Glomerular visceral epithelial cell (primary cell): ENCODE results near the gene TIMP1.

Experiments used
- DNase-seq: peaks from one replicate; pipeline ENCODE4 v3.0.0-alpha.2; 2016; ENCODE audit errors: extremely low spot score

The TIMP1 gene

GRCh38 chrX:47581731-47582647 lies at the start of gene TIMP1:
TIMP1 (plus strand) TSS chrX:47582436; CDS start chrX:47583416, 980 bp downstream.
- peak; percentile 87 for DNase-seq

- DNase-seq: no peak
These were observed 42.4 kb upstream of the TIMP1 start for GRCh38 chrX:47539860-47540259.

- DNase-seq: peak; percentile 85
These were observed 41.3 kb upstream of the TIMP1 start for GRCh38 chrX:47540754-47541538.

- no peak for DNase-seq
These were observed 38.7 kb upstream of the TIMP1 start for GRCh38 chrX:47543496-47543895.

- peak; percentile 89 for DNase-seq
These were observed 26.1 kb upstream of the TIMP1 start for GRCh38 chrX:47556045-47556623.

GRCh38 chrX:47558436-47558835 lies 23.8 kb upstream of the TIMP1 start:
- DNase-seq: no peak

GRCh38 chrX:47560179-47560933 lies 21.9 kb upstream of the TIMP1 start:
- no peak for DNase-seq

DNA sequence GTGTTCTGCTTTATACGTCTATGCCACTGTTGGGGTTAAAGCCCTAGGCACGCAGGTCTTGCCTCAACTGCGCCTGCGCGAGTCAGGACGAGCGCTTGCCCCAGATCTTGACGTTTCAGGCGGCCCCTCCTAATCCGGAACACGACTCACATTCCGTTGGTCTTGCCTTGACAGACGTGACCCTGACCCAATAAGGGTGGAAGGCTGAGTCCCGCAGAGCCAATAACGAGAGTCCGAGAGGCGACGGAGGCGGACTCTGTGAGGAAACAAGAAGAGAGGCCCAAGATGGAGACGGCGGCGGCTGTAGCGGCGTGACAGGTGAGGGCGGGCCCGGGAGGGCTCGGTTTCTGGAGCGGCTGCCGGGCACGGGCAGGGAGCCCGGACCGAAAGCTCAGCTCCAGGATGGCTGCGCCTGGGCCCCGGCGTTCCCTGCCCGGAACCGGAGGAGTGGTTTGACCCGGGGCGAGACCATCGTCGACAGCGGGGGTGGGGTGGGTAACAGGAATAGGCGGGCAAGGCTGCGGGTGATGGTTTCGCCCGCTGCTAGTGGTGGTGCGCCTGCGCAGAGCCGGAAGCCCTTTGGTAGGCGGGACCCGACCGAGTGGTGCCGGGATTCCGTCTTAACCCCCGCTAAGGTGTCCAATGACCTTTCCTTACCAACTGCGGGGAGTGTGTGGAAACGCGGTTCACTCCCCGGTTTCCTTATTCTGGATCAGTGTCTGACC lies 21.1 kb upstream of the TIMP1 start, which contains the start of gene ARAF:
Gene ARAF (plus strand): TSS at position 272 of the 725 bp plus-strand sequence. CDS start 1,763 bp downstream, outside the sequence.
- peak; percentile 98 for DNase-seq

DNA sequence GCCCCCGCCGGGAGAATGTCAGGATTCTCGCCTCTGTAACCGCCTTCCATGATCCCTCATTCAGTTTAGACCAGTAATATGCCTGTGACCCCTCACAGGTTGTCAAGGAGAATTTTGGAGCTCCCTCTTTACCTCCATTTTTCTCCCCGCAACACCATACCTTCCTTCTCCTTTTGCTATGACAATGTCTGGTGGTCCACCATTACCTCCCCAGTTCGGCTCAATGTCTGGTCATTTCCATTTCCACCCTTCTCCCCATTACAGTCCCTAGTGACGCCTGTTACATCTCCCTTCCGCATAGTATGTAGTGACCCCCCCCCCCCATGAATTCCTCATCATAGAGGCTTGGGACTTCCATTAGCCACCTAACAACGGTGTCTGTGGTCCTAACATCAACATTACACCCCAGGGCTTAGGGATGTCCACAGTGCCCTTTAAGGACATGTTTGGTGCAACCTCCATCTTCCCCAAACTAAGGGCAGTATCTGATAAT lies 20.5 kb upstream of the TIMP1 start:
- DNase-seq: no peak

DNA sequence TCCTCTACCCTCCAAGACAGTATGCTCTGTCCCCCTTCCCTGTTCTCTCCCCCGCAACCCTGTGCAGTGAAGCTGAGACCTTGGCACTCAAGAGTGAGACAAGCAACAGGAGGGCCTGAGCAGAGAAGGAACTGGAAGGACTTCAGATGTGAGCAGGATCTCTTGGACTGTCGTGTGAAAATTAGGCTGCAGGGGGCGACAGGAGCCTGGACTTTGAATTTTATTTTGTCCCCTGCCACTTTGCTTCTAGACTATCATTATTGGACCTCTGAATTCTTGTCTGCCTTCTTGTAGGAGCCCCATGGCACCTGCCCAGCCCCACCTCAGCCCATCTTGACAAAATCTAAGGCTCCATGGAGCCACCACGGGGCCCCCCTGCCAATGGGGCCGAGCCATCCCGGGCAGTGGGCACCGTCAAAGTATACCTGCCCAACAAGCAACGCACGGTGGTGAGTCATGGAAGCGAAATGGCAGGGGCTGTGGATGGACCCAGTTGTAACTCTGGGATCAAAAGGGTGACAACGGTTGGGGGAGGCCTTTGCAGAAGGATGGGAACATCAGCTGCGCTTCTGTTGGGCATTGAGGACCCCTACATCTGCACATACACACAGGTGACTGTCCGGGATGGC lies 19.5 kb upstream of the TIMP1 start:
- no peak for DNase-seq

- no peak for DNase-seq
These were observed 18.4 kb upstream of the TIMP1 start for GRCh38 chrX:47563801-47564315.

DNA sequence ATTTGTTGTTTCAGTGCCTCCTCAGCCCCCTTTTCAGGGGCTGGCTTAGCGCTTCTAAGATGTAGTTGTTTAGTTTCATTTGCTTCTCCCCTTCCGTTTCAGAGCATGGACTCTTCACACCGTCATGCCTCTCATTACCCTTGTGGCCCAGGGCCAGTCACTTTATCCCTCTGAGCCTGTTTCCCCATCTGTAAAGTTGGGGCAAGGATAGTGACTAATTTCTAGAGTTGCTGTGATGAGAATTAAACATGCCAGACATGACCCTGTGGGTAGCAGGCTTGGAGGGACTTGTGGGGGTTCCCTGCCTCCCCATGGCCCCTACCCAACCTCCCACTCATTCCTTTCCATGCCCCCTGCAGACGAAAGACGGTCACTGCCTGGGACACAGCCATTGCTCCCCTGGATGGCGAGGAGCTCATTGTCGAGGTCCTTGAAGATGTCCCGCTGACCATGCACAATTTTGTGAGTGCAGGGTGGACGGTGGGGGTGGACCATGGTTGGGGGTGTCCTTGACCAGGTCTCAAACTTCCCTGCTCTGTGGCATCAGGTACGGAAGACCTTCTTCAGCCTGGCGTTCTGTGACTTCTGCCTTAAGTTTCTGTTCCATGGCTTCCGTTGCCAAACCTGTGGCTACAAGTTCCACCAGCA lies 17.7 kb upstream of the TIMP1 start:
- no peak for DNase-seq

- DNase-seq: no peak
These were observed 15.4 kb upstream of the TIMP1 start for GRCh38 chrX:47566841-47567240.

DNA sequence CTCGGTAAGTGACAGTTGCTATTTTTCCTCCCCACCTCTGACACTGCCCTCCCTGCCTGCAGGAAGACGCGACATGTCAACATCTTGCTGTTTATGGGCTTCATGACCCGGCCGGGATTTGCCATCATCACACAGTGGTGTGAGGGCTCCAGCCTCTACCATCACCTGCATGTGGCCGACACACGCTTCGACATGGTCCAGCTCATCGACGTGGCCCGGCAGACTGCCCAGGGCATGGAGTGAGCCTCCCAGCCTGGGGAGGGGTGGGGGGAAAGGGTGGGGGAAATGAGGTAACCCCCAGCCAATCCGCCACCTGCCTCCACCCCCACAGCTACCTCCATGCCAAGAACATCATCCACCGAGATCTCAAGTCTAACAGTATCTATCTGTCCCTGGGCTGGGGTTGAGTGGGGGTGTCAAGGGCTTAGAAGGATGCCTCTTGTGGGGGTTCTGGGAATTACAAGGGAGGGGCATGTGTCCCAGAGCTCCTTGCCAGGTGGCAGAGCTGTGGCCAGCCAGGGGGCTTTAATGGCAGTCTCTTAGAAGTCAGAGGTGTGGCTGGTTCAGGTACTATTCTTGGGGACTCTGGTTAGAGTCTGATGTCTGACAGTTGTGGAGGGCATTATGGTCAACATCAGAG lies 13.5 kb upstream of the TIMP1 start:
- no peak for DNase-seq

- DNase-seq: no peak
These were observed 11.4 kb upstream of the TIMP1 start for GRCh38 chrX:47570794-47571193.

DNA sequence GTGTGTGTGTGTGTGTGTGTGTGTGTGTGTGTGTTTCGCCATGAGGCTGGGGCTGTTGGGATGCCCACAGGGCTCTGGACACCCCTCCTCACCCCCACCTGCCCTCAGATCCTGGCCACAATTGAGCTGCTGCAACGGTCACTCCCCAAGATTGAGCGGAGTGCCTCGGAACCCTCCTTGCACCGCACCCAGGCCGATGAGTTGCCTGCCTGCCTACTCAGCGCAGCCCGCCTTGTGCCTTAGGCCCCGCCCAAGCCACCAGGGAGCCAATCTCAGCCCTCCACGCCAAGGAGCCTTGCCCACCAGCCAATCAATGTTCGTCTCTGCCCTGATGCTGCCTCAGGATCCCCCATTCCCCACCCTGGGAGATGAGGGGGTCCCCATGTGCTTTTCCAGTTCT lies 11.0 kb upstream of the TIMP1 start:
- DNase-seq: no peak

DNA sequence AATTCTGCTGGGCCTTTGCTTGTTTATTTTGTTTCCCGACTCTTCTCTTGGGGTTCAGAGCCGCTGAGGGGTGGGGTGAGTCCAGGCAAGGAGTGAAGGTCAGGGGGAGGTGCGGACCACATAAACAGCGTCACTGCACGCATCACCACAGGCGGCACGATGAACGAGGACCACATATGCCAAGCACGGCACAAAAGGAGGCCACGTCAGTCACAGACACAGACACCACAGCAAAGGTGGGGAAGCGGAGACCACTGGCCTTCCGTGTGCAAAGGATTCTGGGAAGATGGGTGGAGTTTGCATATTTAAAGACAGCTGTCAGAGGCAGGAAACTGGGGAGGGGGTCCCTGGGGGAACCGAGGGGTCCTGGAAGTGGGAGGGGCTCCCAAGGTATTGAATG lies 10.3 kb upstream of the TIMP1 start:
- no peak for DNase-seq

GRCh38 chrX:47572773-47573340 lies 9.4 kb upstream of the TIMP1 start:
- DNase-seq: no peak
